A673 (cell line): ENCODE results near the gene PPFIBP1.

Source experiments
- EZH2 ChIP-seq: fragments of 200-600 bp; sonication (generic); IDR thresholded peaks from 2 replicates; pipeline ENCODE4 v1.6.1; 2017; ENCODE audit warnings: borderline replicate concordance, low read depth, mild to moderate bottlenecking, mixed read lengths, antibody characterized with exemption, low read length; ENCODE audit not compliant: poor library complexity, severe bottlenecking
- TF ChIP-seq, protein P1 (sequence below): fragments of 300-800, 200-600 bp; sonication (generic); conservative IDR thresholded peaks from 2 replicates; pipeline ENCODE4 v1.5.1; 2017; ENCODE audit warnings: low read depth, mild to moderate bottlenecking, antibody characterized with exemption, low read length, moderate library complexity, mixed read lengths

- TF ChIP-seq, protein P1, sequence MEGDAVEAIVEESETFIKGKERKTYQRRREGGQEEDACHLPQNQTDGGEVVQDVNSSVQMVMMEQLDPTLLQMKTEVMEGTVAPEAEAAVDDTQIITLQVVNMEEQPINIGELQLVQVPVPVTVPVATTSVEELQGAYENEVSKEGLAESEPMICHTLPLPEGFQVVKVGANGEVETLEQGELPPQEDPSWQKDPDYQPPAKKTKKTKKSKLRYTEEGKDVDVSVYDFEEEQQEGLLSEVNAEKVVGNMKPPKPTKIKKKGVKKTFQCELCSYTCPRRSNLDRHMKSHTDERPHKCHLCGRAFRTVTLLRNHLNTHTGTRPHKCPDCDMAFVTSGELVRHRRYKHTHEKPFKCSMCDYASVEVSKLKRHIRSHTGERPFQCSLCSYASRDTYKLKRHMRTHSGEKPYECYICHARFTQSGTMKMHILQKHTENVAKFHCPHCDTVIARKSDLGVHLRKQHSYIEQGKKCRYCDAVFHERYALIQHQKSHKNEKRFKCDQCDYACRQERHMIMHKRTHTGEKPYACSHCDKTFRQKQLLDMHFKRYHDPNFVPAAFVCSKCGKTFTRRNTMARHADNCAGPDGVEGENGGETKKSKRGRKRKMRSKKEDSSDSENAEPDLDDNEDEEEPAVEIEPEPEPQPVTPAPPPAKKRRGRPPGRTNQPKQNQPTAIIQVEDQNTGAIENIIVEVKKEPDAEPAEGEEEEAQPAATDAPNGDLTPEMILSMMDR, result no peak
- no peak for TF ChIP-seq EZH2
These were observed 49.7 kb upstream of the PPFIBP1 start for GRCh38 chr12:27474344-27474743.
